ENCODE results near the gene SETD4. TPM values are rescaled to one million over a fixed set of nuclear protein-coding genes. Genes with fewer than 3 reads are reported as not detected.

The SETD4 gene
- total and polyA plus RNA-seq, 2 donors (not counting 3 experiments of a cell fraction or from before 2014, with no cell fraction given): 13.0 to 25.1 TPM

Small RNA genes within 50 kb of the gene (small RNA-seq; reads per million reads assigned to genes)
- gene RNU6-992P (ENCODE audit: insufficient read depth, insufficient read length, low read depth, low replicate concordance): not detected

Other genes with a start within 250 kb of the SETD4 start
- 37.2 and 41.3 TPM in 2 replicates for gene CBR1, start 9.5 kb upstream of the SETD4 start, total RNA-seq
- 124 and 164 TPM in 2 replicates for gene CBR1, start 9.5 kb upstream of the SETD4 start, polyA plus RNA-seq
- 10.8 and 13.3 TPM in 2 replicates for gene CBR3, start 74.6 kb upstream of the SETD4 start, total RNA-seq
- 8.5 and 9.7 TPM in 2 replicates for gene CBR3, start 74.6 kb upstream of the SETD4 start, polyA plus RNA-seq
- gene DOP1B, start 96.3 kb upstream of the SETD4 start, total RNA-seq: 9.3 and 9.9 TPM in 2 replicates
- gene DOP1B, start 96.3 kb upstream of the SETD4 start, polyA plus RNA-seq: 3.7 and 4.0 TPM in 2 replicates

Data from endothelial cell of umbilical vein (primary cell).